DND-41 (cell line): ENCODE results near the gene LGALS8.
A peak's percentile ranks its signal among the peaks of the same experiment; 100 is the strongest.

Experiments used
- ATAC-seq: fragments of 200-7000 bp; cut with Tn5 transposase; 3 replicates; pipeline ENCODE4 v1.9.1; 2021; ENCODE audit warnings: low read depth; ENCODE audit not compliant: insufficient read depth
- DNase-seq: peaks from one replicate; pipeline ENCODE4 v3.0.0-alpha.2; 2020
- H2AFZ ChIP-seq: 2 replicates; pipeline ENCODE4 v1.6.0; 2012; ENCODE audit warnings: low read depth, low read length
- H3K27ac ChIP-seq: 2 replicates; pipeline ENCODE4 v1.5.1; 2012; ENCODE audit warnings: low read length, inconsistent platforms
- H3K27me3 ChIP-seq: fragments of 200-600 bp; sonication (generic); 2 replicates; pipeline ENCODE4 v1.6.0; 2012; ENCODE audit warnings: low read length, mild to moderate bottlenecking, inconsistent platforms; ENCODE audit not compliant: insufficient read depth, poor library complexity
- H3K36me3 ChIP-seq: 2 replicates; pipeline ENCODE4 v1.5.1; 2012; ENCODE audit warnings: low read length, inconsistent platforms; ENCODE audit not compliant: insufficient read depth
- H3K4me1 ChIP-seq: 2 replicates; pipeline ENCODE4 v1.5.1; 2012; ENCODE audit warnings: mild to moderate bottlenecking, low read length; ENCODE audit not compliant: insufficient read depth
- H3K4me2 ChIP-seq: 2 replicates; pipeline ENCODE4 v1.6.0; 2012; ENCODE audit warnings: mild to moderate bottlenecking, moderate library complexity, low read length, inconsistent platforms; ENCODE audit not compliant: insufficient read depth
- H3K4me3 ChIP-seq, 2 experiments: fragments of 200-600 bp in 1 of 2; shearing (Covaris generic) in 1 of 2; 2 replicates each; pipeline ENCODE4 v1.5.1; 2012 to 2016; ENCODE audit warnings: inconsistent platforms in 2 of 2, low read length in 2 of 2, mild to moderate bottlenecking in 2 of 2, low read depth in 1 of 2, moderate library complexity in 1 of 2
- H3K79me2 ChIP-seq: 2 replicates; pipeline ENCODE4 v1.6.0; 2012; ENCODE audit warnings: low read length, inconsistent platforms; ENCODE audit not compliant: insufficient read depth
- H3K9ac ChIP-seq: 2 replicates; pipeline ENCODE4 v1.6.0; 2012; ENCODE audit warnings: low read depth, mild to moderate bottlenecking, inconsistent platforms, low read length, moderate library complexity
- H3K9me3 ChIP-seq: 2 replicates; pipeline ENCODE4 v1.5.1; 2012; ENCODE audit warnings: low read length, moderate library complexity, mild to moderate bottlenecking, inconsistent platforms; ENCODE audit not compliant: insufficient read depth, severe bottlenecking
- H4K20me1 ChIP-seq: 2 replicates; pipeline ENCODE4 v1.6.0; 2012; ENCODE audit warnings: low read length; ENCODE audit not compliant: insufficient read depth
- CTCF ChIP-seq: IDR thresholded peaks from 2 replicates; pipeline ENCODE4 v1.5.1; 2012; ENCODE audit warnings: borderline replicate concordance, low read length, moderate library complexity, mild to moderate bottlenecking; ENCODE audit not compliant: poor library complexity, severe bottlenecking; ENCODE audit errors: extremely low read depth
- EZH2 ChIP-seq: IDR thresholded peaks from 3 replicates; pipeline ENCODE4 v1.6.1; 2012; ENCODE audit warnings: borderline replicate concordance, low read depth, mild to moderate bottlenecking, moderate library complexity, low read length, inconsistent platforms; ENCODE audit not compliant: severe bottlenecking

The LGALS8 gene

GRCh38 chr1:236541710-236542109 lies 17.9 kb downstream of the LGALS8 start:
- no peaks in the 10 kb centered on the region for H3K9me3 ChIP-seq
- no peaks in the 10 kb centered on the region for H3K27me3 ChIP-seq
- H3K27ac ChIP-seq: no peak overlapping the region
- H3K79me2 ChIP-seq: no peaks in the 10 kb centered on the region
- ATAC-seq: no peak
- peaks cover 6% of the 10 kb centered on the region; the same call in 1 of the 2 replicates for H4K20me1 ChIP-seq
- H3K4me3 ChIP-seq: no peak overlapping the region
- no peak for DNase-seq
- H3K4me2 ChIP-seq: no peak overlapping the region
- no peak for TF ChIP-seq EZH2
- no peak for TF ChIP-seq CTCF
- H3K36me3 ChIP-seq: peaks cover 90% of the 10 kb centered on the region
- no peak overlapping the region for H3K9ac ChIP-seq
- no peak overlapping the region for H2AFZ ChIP-seq
- H3K4me1 ChIP-seq: no peaks in the 10 kb centered on the region

GRCh38 chr1:236543065-236543669 lies 19.4 kb downstream of the LGALS8 start:
- Histone ChIP-seq H2AFZ (no peak overlapping the region), H3K4me1 (no peaks in the 10 kb centered on the region), H3K9ac (no peak overlapping the region), H4K20me1 (peaks cover 3% of the 10 kb centered on the region), H3K79me2 (no peaks in the 10 kb centered on the region), H3K9me3 (no peaks in the 10 kb centered on the region), H3K4me3 (no peak overlapping the region), H3K36me3 (peaks cover 96% of the 10 kb centered on the region), H3K27ac (no peak overlapping the region), H3K4me2 (no peak overlapping the region), H3K27me3 (no peaks in the 10 kb centered on the region)
- TF ChIP-seq CTCF: peak; percentile 30
- no peak for TF ChIP-seq EZH2
- DNase-seq (no peak), ATAC-seq (peak; percentile 65)

- DNase-seq (no peak), ATAC-seq (no peak)
- H3K4me1 ChIP-seq: no peaks in the 10 kb centered on the region
- peaks cover 3% of the 10 kb centered on the region for H4K20me1 ChIP-seq
- H3K9ac ChIP-seq: no peak overlapping the region
- no peak overlapping the region for H3K4me2 ChIP-seq
- peaks cover 97% of the 10 kb centered on the region for H3K36me3 ChIP-seq
- no peaks in the 10 kb centered on the region for H3K27me3 ChIP-seq
- H3K79me2 ChIP-seq: no peaks in the 10 kb centered on the region
- no peaks in the 10 kb centered on the region for H3K9me3 ChIP-seq
- H3K4me3 ChIP-seq: no peak overlapping the region
- TF ChIP-seq CTCF (no peak), EZH2 (no peak)
- no peak overlapping the region for H2AFZ ChIP-seq
- no peak overlapping the region for H3K27ac ChIP-seq
These were observed 21.9 kb downstream of the LGALS8 start for GRCh38 chr1:236545621-236546169.
